Measurements from ENCODE around the gene GALK1.
"Not testable (repeated sequence)": the region's sequence is repeated elsewhere in the genome, so short reads cannot be mapped to it uniquely, and the experiment has no call there.

The GALK1 gene

DNA sequence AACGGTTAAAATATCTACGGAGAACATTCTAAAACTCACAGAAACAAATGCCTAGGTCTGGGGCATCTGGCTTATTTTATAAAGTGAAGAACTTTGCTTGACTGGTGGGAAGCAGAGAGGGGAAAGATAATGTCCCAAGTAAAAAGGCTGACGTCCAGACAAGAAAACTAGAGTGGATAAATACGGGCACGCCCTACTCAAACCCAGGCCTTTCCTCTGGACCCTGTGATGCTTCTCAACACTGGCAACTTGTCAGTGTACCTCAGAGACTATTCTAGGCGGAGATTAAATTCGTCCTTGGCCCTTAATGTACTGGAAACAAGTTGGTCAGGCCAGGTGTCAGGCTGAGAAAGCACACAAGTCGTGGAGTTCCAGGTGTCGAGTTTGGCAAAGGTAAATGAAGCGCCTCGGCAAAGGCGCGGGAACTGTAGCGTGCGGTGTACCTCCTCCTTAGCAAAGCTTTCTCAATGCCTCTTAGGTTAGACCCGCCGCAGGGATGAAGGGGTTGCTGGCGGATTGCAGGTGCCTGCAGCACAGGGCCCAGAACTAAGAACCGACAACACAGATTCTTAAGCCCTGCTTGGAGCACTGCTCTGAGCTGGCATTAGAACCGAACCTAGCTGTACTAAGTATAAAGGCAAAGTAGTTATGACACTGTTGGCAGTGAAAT, 18.9 kb upstream of the GALK1 start:
- no peak for DNase-seq

DNA sequence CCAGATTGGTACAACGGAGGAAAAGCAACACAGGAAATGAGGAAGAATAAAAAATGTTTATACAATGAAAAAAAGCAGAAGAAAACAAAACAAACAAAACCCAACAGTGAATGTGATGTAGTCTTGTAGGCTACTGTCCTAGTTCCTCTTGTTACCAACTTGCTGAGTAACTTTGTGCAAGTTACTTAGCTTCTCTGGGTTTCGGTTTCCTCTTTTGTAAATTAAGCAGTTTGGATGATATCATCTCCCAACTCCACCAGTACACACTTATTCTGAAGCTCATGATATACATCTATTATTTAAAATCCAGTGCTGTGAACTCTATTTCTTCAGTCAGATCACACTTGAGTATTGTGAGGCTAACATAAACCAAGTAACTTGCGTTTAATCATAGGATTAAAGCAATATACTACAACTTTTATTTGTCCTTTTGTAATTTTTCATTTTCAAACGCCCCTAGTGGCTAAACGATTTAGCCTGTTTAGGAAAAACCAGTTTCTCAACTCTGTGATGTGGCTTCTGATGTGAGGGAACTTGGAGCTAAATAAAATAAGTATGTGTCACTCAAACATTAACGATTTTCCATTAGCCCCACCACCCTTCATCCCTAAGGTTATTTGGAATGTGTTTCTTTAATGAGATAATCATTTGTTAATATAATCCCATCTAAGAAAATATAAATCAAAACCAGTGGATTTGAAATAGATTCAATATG, 18.2 kb upstream of the GALK1 start:
- peak; percentile 59 for DNase-seq

DNA sequence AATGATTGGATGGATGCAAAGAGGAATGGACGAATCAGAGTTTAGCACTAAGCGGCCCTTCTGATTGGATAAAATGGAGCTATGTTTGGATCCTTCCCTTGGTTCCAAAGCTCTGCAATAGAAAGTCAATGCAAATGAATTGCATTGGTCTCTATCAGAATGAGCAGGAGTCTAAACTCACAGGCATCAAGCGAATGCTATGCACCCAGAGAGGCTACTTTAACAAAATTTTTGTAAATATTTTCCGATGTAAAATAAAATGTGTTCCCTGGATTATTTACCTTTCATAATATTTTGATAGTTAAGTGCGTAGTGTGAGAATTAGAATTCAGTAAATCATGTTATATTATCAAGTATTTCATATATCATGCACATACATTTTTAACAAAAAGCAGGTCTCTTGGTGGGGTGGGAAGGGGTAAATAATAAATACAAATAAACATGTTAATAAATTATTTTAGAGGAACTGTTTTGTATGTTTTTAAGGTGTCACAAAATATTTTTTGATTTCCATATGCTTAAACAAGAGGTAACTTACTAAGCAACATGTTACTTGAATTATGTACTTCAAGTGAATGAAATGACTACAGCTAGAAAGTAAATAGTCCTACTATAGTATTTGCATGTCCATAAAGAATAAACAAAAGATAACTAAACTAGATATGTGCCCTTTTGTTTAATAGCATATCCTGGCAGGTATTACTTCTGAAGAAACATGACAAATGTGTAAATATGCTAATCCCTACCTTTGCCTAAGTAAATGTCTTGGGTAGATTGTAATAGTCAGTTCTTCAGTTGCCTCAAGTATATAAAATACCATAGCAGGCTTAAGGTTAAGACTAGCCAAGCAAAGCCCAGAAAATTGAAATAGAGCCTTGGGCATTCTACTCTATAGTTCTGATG, 15.2 kb upstream of the GALK1 start:
- no peak for DNase-seq

- DNase-seq, result peak; percentile 100
These were observed 14.4 kb upstream of the GALK1 start for GRCh38 chr17:75779250-75779986.

- DNase-seq, result peak; percentile 73
These were observed 13.9 kb upstream of the GALK1 start for GRCh38 chr17:75778861-75779249.

DNA sequence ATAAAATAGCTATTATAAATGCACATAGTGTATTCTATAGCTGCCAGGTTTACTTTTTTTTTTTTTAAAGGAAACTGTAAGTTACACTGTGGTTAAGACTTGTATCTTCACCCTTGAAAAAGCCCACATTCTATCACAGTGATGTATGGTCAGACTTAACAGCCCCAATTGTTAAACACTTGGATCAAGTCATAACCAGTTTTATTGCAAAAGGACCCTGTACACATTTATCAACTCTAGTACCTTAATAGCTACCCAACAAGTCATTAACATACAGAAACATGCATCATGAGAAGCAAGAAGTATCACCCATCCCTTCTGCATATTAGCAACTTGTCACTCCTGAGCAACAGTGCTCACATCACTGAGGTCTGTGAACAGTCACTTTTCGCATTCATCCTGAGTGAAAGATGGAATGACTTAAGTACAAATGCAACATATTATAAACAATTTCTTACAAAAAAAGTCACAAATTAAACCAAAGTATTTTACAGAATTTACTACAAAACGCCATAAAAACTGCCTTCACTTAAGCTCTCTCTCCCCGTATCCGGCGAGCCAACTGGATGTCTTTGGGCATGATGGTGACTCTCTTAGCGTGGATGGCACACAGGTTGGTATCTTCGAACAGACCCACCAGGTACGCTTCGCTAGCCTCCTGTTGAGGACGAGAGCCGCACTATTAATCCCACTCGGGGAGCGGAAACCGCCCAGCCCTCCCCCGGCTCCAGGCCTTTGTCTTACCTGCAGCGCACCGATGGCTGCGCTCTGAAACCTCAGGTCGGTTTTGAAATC, 13.3 kb upstream of the GALK1 start:
- DNase-seq, result not testable (repeated sequence)

GRCh38 chr17:75777296-75777922, 12.4 kb upstream of the GALK1 start:
- DNase-seq, result no peak

DNA sequence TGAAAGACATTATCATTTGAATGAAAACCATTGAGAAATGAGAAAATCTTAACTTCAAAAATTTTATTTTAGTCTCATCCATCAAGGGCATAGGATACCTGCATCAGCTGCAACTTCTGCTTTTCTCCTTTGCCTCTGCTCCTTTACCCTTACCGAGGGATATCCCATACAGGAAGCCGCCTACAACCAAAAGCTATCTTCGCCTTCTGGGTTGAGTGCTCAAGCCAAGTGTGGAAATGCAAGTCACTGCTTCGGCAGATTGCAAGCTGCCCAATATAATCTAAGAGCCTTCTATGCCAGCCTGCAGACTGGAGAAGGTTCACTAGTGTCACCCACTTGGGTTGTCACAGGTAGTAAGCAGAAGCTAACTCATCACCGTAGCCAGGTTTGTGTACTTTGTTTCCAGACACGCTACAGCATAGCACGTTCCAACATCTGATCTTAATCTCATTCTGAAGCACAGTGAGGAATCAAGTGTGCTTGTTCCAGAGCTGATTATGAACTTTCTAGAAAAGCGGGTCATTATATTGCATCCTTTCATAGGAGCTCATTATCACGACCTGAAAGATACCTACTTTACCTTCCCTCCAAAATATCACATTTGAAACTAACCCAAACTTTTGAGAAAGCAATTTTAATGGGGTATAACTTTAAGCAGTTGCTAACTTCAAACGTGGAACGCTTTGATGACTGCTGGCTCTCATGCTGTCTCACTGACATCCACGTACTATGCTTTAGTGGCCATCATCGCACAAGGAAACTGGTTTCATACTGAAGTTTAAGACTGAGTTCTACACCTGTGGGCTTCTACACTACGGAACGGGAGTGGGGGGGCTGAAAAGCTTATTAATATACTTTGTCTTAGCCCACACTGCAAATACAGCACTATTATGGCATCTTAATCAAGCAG, 11.6 kb upstream of the GALK1 start:
- peak; percentile 47 for DNase-seq

DNA sequence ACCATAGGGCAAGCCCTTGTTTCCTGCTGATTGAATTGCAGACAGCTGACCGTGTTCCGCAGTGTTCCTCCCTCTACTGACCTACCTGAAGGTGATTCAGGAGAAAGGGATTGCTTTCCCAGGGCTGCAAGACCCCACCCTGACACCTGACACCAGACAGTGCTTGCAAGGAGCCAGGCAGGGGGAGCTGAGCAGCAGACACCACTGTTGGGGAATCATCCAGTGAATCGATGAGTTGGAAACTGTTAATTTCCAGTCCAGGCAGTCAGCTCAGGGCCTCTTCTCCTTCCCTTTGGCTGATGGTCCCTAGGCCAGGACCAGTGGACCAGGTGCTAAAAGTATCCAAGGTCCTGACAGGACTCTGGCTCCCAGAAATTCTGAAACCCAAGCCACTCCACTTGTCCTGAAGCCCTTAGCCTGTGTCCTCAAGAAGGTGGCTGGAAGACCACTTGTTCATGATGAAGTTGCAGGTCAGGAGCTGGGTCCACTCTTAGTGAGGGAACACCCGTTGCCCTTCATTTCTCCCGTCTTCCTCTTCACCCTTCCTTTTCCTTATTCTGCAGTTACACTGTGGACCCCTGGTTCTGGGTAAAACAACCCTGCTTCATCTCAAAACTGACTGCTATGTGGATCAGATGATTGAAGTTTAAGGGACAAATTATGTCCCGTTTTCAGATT, 10.1 kb upstream of the GALK1 start:
- DNase-seq, result peak; percentile 29

DNA sequence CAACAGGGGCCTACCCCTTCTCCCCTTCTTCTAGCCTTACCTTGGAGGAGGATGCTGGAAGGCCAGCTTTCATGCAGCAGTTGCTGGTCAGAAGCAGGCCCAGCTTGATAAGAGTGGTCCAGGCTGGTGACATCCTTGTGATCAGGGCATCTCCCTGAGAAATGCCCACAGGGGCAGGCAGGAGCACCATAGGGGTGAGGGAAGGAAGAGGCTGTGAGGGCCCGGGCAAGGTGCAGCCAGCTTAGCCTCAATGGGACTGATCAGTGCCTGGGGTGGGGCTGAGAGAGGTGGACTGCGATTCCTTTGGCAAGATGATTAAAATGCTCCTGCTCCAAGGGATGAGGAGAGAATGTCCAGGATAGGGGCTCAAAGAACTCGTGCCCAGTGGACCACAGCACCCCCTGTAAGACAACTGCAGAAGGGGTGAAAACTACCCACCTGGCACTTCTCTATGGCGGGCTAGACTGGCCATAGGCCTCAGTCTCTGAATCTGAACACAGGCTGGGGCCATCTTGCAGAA, 9.5 kb upstream of the GALK1 start:
- DNase-seq, result no peak

DNA sequence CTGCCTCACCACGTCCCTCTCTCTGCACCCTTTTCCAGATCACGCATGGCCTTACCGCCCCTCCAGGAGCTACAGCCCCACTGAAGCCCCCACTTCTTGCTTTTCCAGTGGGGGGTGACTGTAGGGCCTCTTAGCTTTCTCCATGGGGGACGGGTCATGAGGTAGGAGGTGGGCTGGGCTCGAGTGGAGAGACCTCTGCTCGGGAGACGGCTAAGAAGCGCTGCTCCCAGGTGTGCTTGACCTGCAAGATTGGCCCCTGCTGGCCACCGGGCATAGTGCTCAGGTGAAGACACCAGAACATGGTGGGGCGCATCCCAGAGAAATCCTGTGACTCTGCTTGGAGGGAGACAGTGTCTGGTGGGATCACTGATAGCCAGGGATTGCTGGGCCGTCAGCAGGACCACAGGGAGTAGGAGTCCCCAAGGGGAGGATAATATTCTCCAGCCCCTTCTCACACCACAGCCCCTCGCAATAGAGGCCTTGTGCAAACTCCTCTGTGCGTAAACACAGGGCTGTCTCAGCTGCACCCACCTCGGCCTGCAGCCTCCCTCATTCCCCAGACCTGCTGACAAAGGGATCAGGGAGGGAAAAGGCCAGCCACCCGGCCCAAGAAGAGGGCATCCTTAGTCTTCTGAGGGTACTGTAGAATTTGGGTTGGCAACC, 8.9 kb upstream of the GALK1 start:
- DNase-seq, result no peak

GRCh38 chr17:75773121-75773807, 8.3 kb upstream of the GALK1 start:
- no peak for DNase-seq

GRCh38 chr17:75771334-75772281, 6.6 kb upstream of the GALK1 start:
- DNase-seq, result no peak

DNA sequence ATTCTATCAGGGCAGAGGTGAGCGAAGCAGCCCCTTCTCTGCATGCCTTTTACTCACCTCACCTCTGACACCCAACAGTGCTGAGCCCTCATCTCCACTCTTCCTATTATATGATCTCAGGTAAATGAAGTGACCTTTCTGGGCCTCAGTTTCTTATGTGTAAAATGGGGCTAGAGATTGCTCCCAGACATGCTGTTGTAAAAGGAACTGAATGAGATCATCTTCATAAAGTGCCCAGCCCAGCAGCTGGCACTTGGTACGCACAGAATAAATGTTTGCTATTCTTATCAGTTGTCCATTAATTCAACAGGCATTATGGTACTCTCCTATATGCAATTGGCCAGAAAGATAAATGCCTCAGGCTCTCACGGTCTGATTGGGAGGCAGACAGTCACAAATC, 4.5 kb upstream of the GALK1 start:
- no peak for DNase-seq

DNA sequence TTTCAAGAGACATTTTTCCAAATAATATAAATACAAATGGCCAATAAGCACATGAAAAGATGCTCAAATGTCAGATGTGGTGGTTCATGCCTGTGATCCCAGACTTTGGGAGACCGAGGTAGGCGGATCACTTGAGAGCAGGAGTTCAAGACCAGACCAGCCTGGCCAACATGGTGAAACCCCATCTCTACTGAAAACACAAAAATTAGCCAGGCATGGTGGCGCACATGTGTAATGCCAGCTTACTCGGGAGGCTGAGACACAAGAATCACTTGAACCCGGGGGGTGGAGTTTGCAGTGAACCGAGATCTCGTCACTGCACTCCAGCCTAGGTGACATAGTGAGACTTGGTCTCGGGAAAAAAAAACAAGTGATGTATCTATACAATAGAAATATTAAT, 2.9 kb upstream of the GALK1 start:
- no peak for DNase-seq

- DNase-seq, result no peak
These were observed 989 bp upstream of the GALK1 start for GRCh38 chr17:75765981-75766380.

GRCh38 chr17:75764417-75764710, 628 bp downstream of the GALK1 start:
- DNase-seq, result no peak

Data from NCI-H2171 treated with DMSO at 0.1 percent for 48 hours (cell line).